OCI-LY7 (cell line): Measurements from ENCODE around the gene BTBD9.

Experiments
- CTCF ChIP-seq: fragments of 200-600 bp; sonication (generic); conservative IDR thresholded peaks from 2 replicates; pipeline ENCODE4 v1.5.1; 2014; ENCODE audit warnings: mild to moderate bottlenecking, antibody characterized with exemption, low read length, moderate library complexity, mixed read lengths
- EZH2phosphoT487 ChIP-seq: fragments of 200-600 bp; sonication (generic); IDR thresholded peaks from 2 replicates; pipeline ENCODE4 v1.6.1; 2018; ENCODE audit warnings: low read depth, borderline replicate concordance, mild to moderate bottlenecking, mixed run types, antibody characterized with exemption, low read length, moderate library complexity, mixed read lengths

- no peak for TF ChIP-seq CTCF
- no peak for TF ChIP-seq EZH2phosphoT487
Observed at GRCh38 chr6:38180586-38180985, 459.1 kb downstream of the BTBD9 start.
